HG03025 (cell line): Measurements from ENCODE around the gene SIAH2.
A peak's percentile ranks its signal among the peaks of the same experiment; 100 is the strongest.
"Not testable (repeated sequence)": the region's sequence is repeated elsewhere in the genome, so short reads cannot be mapped to it uniquely, and the experiment has no call there.

Experiments
- ATAC-seq: cut with Tn5 transposase; IDR thresholded peaks from one replicate; pipeline ENCODE4 v1.9.1; 2021; ENCODE audit warnings: mild to moderate bottlenecking, moderate library complexity; ENCODE audit not compliant: unreplicated experiment, low FRiP score

Gene SIAH2, protein sequence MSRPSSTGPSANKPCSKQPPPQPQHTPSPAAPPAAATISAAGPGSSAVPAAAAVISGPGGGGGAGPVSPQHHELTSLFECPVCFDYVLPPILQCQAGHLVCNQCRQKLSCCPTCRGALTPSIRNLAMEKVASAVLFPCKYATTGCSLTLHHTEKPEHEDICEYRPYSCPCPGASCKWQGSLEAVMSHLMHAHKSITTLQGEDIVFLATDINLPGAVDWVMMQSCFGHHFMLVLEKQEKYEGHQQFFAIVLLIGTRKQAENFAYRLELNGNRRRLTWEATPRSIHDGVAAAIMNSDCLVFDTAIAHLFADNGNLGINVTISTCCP

DNA sequence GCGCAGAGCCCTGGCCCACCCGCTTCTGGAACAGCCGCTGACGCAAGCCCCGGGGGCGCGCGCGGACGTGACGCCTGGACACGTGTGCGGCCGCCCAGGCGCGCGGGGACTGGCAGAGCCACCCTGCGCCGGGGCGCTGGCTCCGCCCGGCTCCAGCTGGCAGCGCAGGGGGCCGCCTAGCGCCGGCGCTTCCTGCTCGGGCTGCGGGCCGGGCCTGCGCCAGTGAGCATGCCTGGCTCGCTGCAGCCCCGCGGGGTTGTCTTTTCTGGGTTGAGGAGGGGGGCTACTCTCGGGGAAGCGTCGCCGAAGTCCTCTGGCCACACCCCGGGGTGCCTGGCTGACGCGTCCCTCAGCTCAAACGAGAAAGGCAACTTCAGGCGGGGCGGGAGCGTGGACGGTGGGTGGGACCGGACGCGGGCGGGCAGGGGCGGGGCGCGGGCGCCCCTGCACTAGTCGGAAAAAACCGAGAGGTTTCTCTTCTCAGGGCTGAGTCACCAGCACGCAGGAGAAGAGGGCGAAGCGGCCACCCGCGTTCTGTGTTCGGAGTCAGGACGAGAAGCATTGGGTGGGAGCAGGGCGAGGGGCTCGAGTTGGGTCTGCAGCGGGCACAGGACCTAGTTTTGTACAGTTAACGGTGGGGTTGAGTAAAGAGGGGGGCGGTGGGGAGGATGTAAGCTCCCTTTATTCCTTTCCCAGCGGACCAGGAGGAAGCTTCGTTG lies at the start of gene SIAH2:
SIAH2 (minus strand) TSS at position 48 of the 719 bp plus-strand sequence. CDS start 320 bp downstream, outside the sequence.
- ATAC-seq, result peak; percentile 54

DNA sequence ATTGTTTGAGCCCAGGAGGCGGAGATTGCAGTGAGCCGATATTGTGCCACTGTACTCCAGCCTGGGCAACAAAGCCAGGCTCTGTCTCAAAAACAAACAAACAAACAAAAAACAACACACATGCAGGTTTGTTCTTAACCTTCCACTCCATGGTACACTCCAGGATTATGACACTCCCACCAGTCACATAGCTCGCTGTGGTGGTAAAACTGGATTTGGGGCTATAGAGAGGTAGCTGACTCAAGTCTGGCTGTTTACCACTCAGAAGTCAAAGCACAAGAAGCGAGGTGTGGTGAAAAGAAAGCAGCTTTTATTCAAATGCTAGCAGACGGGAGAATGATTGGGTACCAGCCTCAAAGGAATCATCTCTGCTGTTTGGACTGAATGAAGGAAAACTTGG lies 49.0 kb upstream of the SIAH2 start:
- no peak for ATAC-seq

DNA sequence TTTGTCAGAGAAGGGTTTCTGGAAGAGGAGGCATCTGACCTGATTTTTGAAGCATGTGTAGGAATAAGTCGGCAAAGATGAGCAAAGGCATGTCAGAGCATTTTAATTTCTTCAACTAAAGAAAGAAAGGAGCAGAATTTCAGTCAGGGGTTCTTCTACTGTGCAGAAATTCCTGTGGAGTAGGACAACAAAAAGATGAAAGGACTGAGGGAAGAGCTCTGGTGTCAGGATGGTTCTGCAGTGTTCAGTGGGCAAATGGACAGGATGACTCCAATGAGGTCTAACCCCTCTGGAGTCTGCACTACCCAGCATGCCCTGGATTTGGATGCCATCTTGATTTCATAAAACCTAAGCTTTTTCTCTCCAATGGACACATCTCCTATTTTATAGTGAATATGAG lies 47.7 kb upstream of the SIAH2 start:
- no peak for ATAC-seq

DNA sequence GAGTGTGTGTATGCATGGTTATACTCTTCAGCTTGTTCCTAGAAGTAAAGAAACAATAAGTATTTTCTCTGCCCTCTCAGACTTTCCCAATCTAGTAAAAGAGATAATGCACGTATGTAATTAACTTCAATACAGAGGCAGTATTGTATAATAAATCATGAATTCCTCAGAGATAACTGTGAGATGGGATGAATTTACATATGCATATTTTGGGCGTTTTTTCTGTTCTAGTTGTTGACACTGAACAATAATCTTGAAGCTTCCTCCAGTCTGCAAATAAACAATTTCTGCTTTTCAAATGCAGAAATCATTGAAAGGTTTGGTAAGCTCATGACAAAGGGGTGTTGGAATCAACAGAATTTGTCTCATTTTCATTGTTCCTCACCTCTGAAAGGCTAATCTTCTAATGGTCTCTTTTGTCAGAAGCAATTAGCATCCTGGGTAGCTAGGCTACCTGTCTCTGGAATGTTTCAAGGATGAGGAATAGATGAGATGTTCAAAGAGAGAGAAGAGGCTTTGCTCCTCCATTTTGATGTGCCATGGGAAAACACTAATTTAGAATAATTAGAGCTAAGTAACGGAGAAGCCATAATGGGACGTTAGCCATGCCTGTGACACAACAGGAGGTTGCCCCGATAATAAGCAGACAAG lies 43.3 kb upstream of the SIAH2 start:
- ATAC-seq, result no peak

DNA sequence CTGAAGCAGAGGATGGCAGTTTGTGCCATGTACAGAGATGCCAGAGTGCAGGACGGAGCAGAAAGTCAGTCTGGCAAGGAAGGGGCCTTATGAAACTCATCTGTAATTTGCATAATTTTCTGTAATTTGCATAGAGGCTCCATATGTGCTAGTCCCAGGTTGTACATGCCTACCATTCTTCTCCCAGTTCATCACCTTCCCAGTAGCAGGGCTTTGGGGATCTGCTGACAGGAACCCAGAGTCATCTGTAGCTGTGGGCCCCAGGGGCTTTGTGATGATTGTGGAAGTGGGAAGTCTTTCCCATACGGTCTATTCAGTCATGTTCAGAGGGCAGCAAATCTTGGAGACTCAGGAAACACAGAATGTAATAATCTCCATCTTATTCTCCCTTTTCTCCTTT lies 42.4 kb upstream of the SIAH2 start:
- ATAC-seq, result no peak

DNA sequence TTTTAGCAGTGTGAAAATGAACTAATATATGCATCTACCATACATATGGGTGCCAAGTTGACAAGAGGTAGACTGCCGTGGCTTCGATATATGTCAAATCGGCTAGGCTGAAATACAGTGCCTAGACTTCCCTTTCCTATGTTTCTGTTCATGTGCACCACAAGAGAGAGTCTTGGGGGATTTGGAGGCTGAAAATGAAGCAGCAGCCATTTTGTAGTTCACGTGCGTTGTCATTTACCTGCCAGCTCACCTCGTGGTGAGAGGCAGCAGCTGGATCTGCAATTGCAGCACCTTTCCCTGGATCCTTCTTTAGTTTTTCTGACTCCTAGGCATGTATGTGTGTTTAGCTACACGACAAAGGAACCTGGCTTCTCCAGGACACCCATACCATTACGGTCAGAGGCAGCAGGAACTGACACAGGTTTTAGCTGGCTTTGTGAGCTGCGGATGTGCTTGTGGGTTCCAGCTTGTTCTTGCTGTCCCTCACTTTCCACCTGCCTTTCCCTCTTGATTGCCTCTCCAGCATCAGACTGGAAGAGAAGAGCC lies 40.5 kb upstream of the SIAH2 start:
- ATAC-seq, result no peak

DNA sequence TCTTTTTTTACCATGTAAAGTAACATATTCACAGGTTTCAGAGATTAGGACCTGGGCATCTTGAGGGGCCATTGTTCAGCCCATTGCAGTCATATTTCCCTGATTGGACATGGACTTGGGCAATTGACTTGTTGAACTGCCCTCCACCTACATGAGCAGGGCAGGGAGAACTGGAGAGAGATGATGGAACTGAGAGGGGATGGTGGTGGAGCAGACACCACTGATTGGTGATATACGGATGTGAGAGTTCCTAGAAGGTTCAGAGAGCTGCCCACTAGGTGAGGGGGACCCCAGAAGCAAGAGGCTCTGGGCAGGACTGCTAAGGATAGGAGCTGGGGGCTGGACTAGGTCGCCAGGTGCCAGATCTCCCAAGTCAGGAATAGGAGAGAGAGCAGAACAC lies 37.8 kb upstream of the SIAH2 start:
- ATAC-seq, result no peak

DNA sequence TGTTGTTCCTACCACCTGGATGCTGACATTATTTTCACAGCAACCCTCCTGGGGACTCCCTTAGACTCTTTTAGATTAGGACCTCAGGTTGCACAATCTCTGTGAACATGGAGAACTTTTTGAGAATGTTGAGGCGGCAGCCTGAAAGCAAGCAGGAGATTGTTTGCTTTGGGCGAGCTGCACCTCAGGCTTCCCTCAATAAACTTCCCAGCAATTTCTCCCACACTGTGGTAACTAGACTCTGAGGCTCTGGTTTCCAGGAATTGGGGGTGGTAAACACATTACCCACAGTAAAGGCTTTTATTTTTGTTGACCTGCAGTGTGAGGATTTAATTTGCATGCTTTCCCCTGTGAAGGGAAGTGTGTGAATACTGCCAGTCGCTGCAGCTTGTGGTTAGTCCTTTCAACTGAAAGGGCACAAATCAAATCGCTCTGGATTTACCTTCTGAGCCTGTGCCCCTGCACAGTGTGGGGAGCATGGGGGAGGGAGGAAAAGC lies 35.2 kb upstream of the SIAH2 start:
- ATAC-seq, result no peak

DNA sequence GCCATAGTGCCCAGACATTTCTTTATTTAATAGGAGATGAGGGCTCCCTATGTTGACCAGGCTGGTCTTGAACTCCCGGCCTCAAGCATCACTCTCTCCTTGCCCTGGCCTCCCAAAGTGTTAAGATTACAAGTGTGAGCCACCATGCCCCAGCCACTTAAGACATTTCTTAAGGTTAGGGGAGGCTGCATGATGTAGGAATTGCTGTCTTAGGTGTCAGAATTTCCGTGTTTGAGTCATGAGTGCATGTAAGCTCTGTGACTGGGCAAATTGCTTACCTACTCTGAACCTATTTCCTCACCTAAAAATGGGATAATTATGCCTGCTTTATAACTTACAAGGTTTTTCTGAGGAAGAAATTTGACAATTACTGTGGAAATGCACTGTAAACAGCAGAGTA lies 34.2 kb upstream of the SIAH2 start:
- no peak for ATAC-seq

DNA sequence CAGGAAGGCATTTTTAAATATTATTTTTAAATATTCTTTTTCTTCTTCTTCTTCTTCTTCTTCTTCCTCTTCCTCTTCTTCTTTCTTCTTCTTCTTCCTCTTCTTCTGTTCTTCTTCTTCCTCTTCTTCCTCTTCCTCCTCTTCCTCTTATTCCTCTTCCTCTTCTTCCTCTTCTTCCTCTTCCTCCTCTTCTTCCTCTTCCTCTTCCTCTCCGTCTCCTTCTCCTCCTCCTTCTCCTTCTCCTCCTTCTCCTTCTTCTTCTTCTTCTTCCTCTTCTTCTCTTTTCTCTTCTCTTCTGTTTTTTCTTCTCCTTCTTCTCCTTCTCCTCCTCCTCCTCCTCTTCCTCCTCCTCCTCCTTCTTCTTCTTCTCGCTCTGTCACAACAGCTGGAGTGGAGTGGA lies 33.6 kb upstream of the SIAH2 start:
- ATAC-seq, result not testable (repeated sequence)

DNA sequence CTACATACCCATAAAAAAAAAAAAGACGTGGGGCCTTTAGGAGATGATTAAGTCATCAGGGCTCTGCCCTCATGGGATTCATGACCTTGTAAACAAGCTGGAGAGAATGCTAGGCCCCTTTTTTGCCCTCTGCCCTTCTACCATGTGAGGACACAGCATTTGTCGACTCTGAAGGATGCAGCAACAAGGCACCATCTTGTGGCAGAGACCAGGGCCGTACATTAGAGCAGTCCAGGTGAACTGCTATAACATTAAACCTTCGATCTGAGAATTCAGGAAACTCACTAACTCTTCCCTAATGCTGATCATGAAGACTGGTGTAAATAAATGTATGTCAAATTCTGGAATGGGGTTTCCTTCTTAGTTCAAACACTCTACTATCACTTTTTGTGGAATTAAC lies 30.7 kb upstream of the SIAH2 start:
- no peak for ATAC-seq

DNA sequence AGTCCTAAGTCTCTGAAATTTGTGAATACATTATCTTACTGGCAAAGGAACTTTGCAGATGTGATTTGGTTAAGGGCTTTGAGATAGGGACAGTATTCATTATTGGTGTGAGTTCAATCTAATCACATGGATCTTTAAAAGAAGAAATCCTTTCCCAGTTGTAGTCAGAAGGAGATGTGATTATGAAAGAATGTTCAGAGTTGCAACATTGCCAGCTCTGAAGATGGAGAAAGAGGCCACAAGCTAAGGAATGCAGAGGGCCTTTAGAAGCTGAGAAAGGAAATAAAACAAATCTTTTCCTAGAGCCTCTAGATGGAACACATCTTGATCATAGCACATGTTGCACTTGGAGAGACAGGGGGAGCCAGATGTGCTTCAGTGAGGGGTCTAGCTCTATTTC lies 27.7 kb upstream of the SIAH2 start:
- ATAC-seq, result no peak

DNA sequence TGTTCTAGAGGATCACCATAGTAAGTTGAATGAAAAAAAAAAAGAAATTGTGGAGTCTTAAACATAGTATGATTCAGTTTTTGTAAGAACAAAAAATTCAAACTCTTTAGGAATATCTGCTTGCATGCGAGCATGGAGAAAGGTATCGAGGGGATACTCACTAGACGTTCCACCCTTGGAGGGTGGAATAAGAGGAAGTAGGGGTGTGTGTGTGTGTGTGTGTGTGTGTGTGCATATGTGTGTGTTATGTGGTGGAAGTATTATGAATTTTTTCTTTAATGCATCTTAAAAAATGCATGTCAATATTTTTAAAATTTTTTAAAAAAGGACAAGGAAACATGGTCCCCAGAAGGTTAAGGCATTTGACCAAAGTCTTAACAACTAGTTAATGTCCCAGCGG lies 26.5 kb upstream of the SIAH2 start:
- ATAC-seq, result no peak

DNA sequence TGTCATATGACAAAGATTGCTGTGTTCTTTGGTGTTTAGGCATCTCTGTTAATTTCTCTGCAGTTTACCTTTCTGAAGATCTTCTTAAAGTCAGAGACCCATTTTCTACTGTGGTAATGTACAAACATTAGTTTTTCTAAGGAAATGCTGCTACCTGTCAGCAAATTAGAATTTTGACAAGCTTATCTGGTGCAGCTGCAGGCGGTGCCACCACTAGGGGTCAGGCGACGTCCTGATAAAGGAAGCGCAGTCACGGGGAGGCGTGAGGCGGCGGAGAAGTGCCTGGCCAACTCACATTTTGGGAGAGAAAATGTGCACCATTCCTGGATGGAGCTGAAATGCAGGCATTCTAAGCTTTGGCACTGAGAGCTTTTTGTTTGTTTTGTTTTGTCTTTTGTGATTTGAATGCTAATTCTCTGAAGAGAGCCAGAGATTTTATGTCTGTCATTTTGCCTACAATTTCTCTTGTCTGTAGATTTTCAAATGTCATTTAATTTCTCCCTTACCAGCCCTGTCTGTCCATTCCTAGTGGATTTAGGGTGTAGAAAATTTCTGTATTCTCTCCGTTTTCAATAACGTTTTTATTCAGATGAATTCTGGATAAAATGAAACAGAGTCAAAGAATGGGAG lies 24.9 kb upstream of the SIAH2 start:
- ATAC-seq, result peak; percentile 80

DNA sequence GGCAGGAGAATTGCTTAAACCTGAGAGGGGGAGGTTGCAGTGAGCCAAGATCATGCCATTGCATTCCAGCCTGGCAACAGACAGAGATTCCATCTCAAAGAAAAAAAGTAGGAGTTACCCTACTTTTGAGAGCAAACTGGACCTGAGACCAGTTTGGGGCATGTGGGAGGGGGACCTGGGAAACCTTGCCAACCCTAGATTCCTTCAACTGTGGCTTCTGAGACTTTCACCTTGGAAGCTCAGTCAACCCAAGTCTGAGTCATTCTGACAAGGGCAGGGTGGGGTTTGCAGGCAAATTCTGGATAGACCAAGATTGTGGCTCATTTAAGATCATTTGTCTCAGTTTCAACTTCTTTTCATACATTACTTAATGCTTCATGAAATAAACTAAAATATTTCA lies 23.8 kb upstream of the SIAH2 start:
- no peak for ATAC-seq

DNA sequence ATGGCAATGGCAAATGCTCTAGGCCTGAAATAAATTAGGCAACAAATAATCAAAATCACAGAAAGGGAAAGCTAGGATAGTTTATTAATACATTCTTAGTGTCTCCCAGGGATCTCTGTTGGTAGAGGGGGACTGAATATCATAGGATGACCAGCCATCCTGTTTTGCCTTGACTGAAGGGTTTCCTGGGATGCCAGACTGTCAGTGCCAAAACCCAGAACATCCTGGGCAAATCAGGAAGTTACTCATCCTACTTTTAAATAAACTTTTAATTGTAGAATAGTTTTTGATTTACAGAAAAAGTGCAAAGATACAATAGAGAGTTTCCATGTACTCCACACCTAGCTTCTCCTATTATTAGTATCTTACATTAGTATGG lies 21.8 kb upstream of the SIAH2 start:
- no peak for ATAC-seq

DNA sequence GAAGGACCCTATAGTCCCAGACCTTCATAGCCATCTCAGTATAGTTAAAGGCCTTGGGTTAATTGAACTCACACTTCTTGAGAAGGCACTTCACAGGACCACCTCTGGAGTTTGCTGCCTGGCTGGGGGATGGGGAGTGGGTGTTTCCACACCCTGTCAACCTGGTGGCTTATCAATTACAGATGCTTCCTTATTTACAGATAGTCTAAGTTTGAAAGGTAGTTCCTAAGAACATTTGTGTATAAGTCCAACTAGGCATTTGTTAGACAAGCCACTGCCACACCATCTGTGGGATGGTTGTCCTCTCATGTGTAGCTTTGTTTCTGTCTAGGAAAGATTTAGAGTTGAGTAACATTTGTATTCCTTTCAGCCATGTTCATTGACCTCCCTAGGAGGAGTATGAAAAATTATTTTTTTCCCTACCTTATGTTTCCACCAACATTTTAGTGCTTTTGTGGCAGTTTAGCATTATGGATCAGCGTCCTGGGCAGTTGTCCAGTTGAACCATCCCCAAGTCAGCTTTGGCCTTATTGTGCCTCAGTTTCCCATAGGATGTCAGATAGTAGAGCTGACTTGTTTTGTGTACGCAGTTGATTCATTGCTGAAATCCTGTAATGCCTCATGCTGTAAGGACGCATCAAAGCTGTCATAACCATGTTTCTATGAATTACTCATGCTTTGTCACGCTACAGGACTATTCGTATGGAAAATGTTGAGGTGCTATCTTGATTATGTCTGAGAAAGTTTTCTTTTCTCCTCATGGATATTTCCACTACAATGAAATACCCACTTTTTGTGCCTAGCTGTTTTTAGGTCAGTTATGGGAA lies 21.2 kb upstream of the SIAH2 start:
- no peak for ATAC-seq

DNA sequence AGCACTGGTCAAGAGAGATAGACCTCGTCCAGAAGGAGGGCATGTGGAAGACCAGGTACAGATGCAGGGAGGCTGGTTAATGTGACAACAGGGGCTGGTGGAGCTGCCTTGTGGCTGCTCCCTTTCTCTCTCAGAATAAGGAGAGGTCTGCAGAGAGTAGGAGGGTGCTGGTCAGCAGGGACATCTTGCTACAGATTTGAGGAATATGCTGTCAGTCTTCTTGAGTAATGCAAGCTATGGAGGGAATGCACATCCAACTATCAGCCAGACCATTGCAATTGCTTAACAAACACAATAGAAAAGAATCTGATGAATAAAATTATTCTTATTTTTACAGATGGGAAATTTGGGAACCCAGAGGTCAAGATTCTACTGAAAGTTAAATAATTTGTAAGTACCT lies 20.3 kb upstream of the SIAH2 start:
- ATAC-seq, result no peak

DNA sequence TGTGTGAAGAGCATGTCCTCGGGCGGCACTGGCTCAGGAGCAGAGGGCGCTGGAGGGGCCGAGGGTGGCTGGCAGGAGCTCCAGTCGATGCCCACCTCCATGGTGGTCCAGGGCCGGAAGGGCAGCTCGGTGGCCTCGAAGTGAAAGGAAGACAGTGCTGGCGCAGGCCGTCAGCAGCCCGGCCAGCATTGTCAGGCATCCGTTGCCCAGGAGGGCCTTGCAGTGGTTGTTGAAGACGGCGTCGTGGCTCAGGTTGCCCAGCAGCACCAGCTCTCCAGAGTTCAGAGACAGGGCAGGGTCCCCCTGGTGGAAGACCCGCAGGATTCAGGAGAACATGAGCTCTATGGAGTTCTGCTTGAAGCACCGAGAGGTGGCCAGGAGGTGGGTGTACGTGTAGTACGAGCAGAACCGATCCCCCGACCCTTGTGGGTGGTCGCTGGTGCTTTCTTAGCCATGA lies 16.5 kb upstream of the SIAH2 start:
- ATAC-seq, result no peak
